IPS-15b (cell line): ENCODE measurements around the gene CHMP2A.
A peak's percentile ranks its signal among the peaks of the same experiment; 100 is the strongest.

Source experiments
- H3K27me3 ChIP-seq: one replicate; pipeline ENCODE4 v1.6.1; 2013; ENCODE audit warnings: low read length; ENCODE audit not compliant: control insufficient read depth, insufficient read depth
- H3K36me3 ChIP-seq: one replicate; pipeline ENCODE4 v1.6.1; 2013; ENCODE audit warnings: low read length; ENCODE audit not compliant: control insufficient read depth, insufficient read depth
- H3K4me1 ChIP-seq: one replicate; pipeline ENCODE4 v1.6.1; 2013; ENCODE audit warnings: mild to moderate bottlenecking, low read length; ENCODE audit not compliant: control insufficient read depth, insufficient read depth
- H3K4me3 ChIP-seq: one replicate; pipeline ENCODE4 v1.5.1; 2013; ENCODE audit warnings: low read depth, low read length
- H3K9ac ChIP-seq: one replicate; pipeline ENCODE4 v1.6.1; 2013; ENCODE audit warnings: low read depth, mild to moderate bottlenecking, low read length
- H3K9me3 ChIP-seq: one replicate; pipeline ENCODE4 v1.6.1; 2013; ENCODE audit warnings: mild to moderate bottlenecking, low read length; ENCODE audit not compliant: control insufficient read depth, insufficient read depth

CHMP2A gene

GRCh38 chr19:58566989-58567388 lies 12.1 kb upstream of the CHMP2A start:
- H3K9me3 ChIP-seq = no peaks in the 10 kb centered on the region
- no peak overlapping the region for H3K9ac ChIP-seq
- peaks cover 4% of the 10 kb centered on the region for H3K4me1 ChIP-seq
- H3K4me3 ChIP-seq = no peak overlapping the region
- H3K36me3 ChIP-seq = peaks cover 12% of the 10 kb centered on the region
- H3K27me3 ChIP-seq = peaks cover 19% of the 10 kb centered on the region

- no peaks in the 10 kb centered on the region for H3K9me3 ChIP-seq
- H3K4me3 ChIP-seq = no peak overlapping the region
- no peak overlapping the region for H3K9ac ChIP-seq
- H3K4me1 ChIP-seq = peaks cover 9% of the 10 kb centered on the region
- peaks cover 37% of the 10 kb centered on the region for H3K27me3 ChIP-seq
- H3K36me3 ChIP-seq = peaks cover 2% of the 10 kb centered on the region
Observed at GRCh38 chr19:58563823-58564222, 8.9 kb upstream of the CHMP2A start.

- Histone ChIP-seq H3K9ac (peak overlapping the region; percentile 60), H3K4me3 (peak overlapping the region; percentile 67), H3K4me1 (peaks cover 9% of the 10 kb centered on the region), H3K27me3 (peaks cover 37% of the 10 kb centered on the region), H3K36me3 (no peaks in the 10 kb centered on the region), H3K9me3 (no peaks in the 10 kb centered on the region)
Observed at GRCh38 chr19:58563034-58563573, 8.2 kb upstream of the CHMP2A start.

GRCh38 chr19:58562122-58563033 lies 7.5 kb upstream of the CHMP2A start:
- Histone ChIP-seq H3K27me3 (peaks cover 37% of the 10 kb centered on the region), H3K4me1 (peaks cover 9% of the 10 kb centered on the region), H3K9me3 (no peaks in the 10 kb centered on the region), H3K4me3 (peak overlapping the region; percentile 67), H3K36me3 (no peaks in the 10 kb centered on the region), H3K9ac (peak overlapping the region; percentile 60)

- Histone ChIP-seq H3K4me3 (peak overlapping the region; percentile 67), H3K9ac (no peak overlapping the region), H3K4me1 (peaks cover 9% of the 10 kb centered on the region), H3K9me3 (no peaks in the 10 kb centered on the region), H3K27me3 (peaks cover 37% of the 10 kb centered on the region), H3K36me3 (peaks cover 5% of the 10 kb centered on the region)
Observed at GRCh38 chr19:58561373-58562121, 6.6 kb upstream of the CHMP2A start.

- Histone ChIP-seq H3K4me3 (peak overlapping the region; percentile 0), H3K4me1 (peaks cover 9% of the 10 kb centered on the region), H3K9ac (no peak overlapping the region), H3K36me3 (peaks cover 11% of the 10 kb centered on the region), H3K9me3 (no peaks in the 10 kb centered on the region), H3K27me3 (peaks cover 37% of the 10 kb centered on the region)
Observed at GRCh38 chr19:58560921-58561320, 6.0 kb upstream of the CHMP2A start.

GRCh38 chr19:58560007-58560887 lies 5.3 kb upstream of the CHMP2A start:
- H3K9me3 ChIP-seq = no peaks in the 10 kb centered on the region
- peaks cover 37% of the 10 kb centered on the region for H3K27me3 ChIP-seq
- H3K36me3 ChIP-seq = peaks cover 12% of the 10 kb centered on the region
- peak overlapping the region; percentile 99 for H3K4me3 ChIP-seq
- H3K4me1 ChIP-seq = peaks cover 9% of the 10 kb centered on the region
- H3K9ac ChIP-seq = peak overlapping the region; percentile 49

GRCh38 chr19:58559275-58560006 lies 4.5 kb upstream of the CHMP2A start:
- H3K27me3 ChIP-seq = peaks cover 37% of the 10 kb centered on the region

GRCh38 chr19:58558623-58559274 lies 3.8 kb upstream of the CHMP2A start:
- peak overlapping the region; percentile 99 for H3K4me3 ChIP-seq
- peaks cover 12% of the 10 kb centered on the region for H3K36me3 ChIP-seq
- H3K4me1 ChIP-seq = peaks cover 9% of the 10 kb centered on the region

More at GRCh38 chr19:58559275-58560006, 4.5 kb upstream of the CHMP2A start:
- Histone ChIP-seq H3K9me3 (no peaks in the 10 kb centered on the region), H3K36me3 (peaks cover 12% of the 10 kb centered on the region), H3K4me1 (peaks cover 9% of the 10 kb centered on the region), H3K9ac (peak overlapping the region; percentile 91), H3K4me3 (peak overlapping the region; percentile 99)

GRCh38 chr19:58558066-58558622 lies 3.2 kb upstream of the CHMP2A start, which contains the start of gene UBE2M:
UBE2M (minus strand) TSS chr19:58558611; CDS start chr19:58558381, 230 bp downstream.
- peaks cover 12% of the 10 kb centered on the region for H3K36me3 ChIP-seq
- H3K4me3 ChIP-seq = peak within 1 kb of the TSS; percentile 99
- H3K27me3 ChIP-seq = peaks cover 25% of the 10 kb centered on the region
- H3K9ac ChIP-seq = peak within 1 kb of the TSS; percentile 96
- no peaks in the 10 kb centered on the region for H3K9me3 ChIP-seq
- peaks cover 8% of the 10 kb centered on the region for H3K4me1 ChIP-seq

More at GRCh38 chr19:58558623-58559274, 3.8 kb upstream of the CHMP2A start:
- peaks cover 31% of the 10 kb centered on the region for H3K27me3 ChIP-seq
- no peaks in the 10 kb centered on the region for H3K9me3 ChIP-seq
- peak overlapping the region; percentile 96 for H3K9ac ChIP-seq
